ENCODE data around the gene KLHL12. TPM values are rescaled to one million over a fixed set of nuclear protein-coding genes. Genes with fewer than 3 reads are reported as not detected.

KLHL12 gene
- total and polyA plus RNA-seq, 3 donors from 2014 or later: 73.5 to 109 (median 74.7) TPM

- no peaks in the 10 kb centered on the region for H3K27me3 ChIP-seq
- 0 to 3% methylated on average over 10 of the region's 10 CpGs for WGBS, 2 donors
- H3K4me3 ChIP-seq: peak overlapping the region; percentile 91 to 96
- TF ChIP-seq CTCF (IDR thresholded peaks at IDR 0.05) (no peak), POLR2A (IDR thresholded peaks at IDR 0.05) (no peak)
- intact Hi-C loops (cut with DNase I; ENCODE audit: low total_unique reads): no loop called here
- peak overlapping the region; percentile 92 to 98 for H3K27ac ChIP-seq
- no peaks in the 10 kb centered on the region for H3K9me3 ChIP-seq
- no peak for DNase-seq
- no peaks in the 10 kb centered on the region for H3K36me3 ChIP-seq (ENCODE audit: low read depth, missing control alignments)
- H3K4me1 ChIP-seq: peaks cover 31% of the 10 kb centered on the region
Measured at GRCh38 chr1:202958544-202959275, 31.7 kb upstream of the KLHL12 start.

- no peaks in the 10 kb centered on the region for H3K36me3 ChIP-seq (ENCODE audit: low read depth, missing control alignments)
- no peaks in the 10 kb centered on the region for H3K27me3 ChIP-seq
- peak within 1 kb of the TSS; percentile 91 to 96 for H3K4me3 ChIP-seq
- intact Hi-C loops (cut with DNase I; ENCODE audit: low total_unique reads): no loop called here
- H3K9me3 ChIP-seq: no peaks in the 10 kb centered on the region
- H3K27ac ChIP-seq: peak within 1 kb of the TSS; percentile 92 to 98
- H3K4me1 ChIP-seq: peaks cover 31% of the 10 kb centered on the region
- 0% methylated on average over 39 to 59 of the region's 86 CpGs for WGBS, 2 donors
- peak in 2 of 3 experiments; percentile 24 to 26 for TF ChIP-seq CTCF (IDR thresholded peaks at IDR 0.05)
- peak; percentile 86 for TF ChIP-seq POLR2A (IDR thresholded peaks at IDR 0.05)
- DNase-seq: peak; percentile 96
Measured at GRCh38 chr1:202957733-202958543, 30.9 kb upstream of the KLHL12 start, which contains the start of gene ADIPOR1. Gene ADIPOR1, minus strand, starts transcription at chr1:202958312. Its CDS starts 7,242 bp downstream, at chr1:202951070.

- Histone ChIP-seq H3K9me3 (no peaks in the 10 kb centered on the region), H3K4me3 (peak overlapping the region; percentile 91 to 96), H3K27me3 (no peaks in the 10 kb centered on the region), H3K27ac (peak overlapping the region in 1 of 2 donors; percentile 98), H3K36me3 (ENCODE audit: low read depth, missing control alignments) (no peaks in the 10 kb centered on the region), H3K4me1 (peaks cover 39% of the 10 kb centered on the region)
- TF ChIP-seq POLR2A (IDR thresholded peaks at IDR 0.05) (no peak), CTCF (IDR thresholded peaks at IDR 0.05) (no peak)
- DNase-seq: no peak
- WGBS, 2 donors: 46 to 53% methylated on average over 6 of the region's 6 CpGs
- intact Hi-C loops (cut with DNase I; ENCODE audit: low total_unique reads): no loop called here
Measured at GRCh38 chr1:202956969-202957368, 29.9 kb upstream of the KLHL12 start.

GRCh38 chr1:202954057-202954745 lies 27.2 kb upstream of the KLHL12 start:
- H3K27ac ChIP-seq: peak overlapping the region in 1 of 2 donors; percentile 12
- no peaks in the 10 kb centered on the region for H3K9me3 ChIP-seq
- H3K27me3 ChIP-seq: no peaks in the 10 kb centered on the region
- TF ChIP-seq CTCF (IDR thresholded peaks at IDR 0.05) (no peak), POLR2A (IDR thresholded peaks at IDR 0.05) (no peak)
- H3K36me3 ChIP-seq (ENCODE audit: low read depth, missing control alignments): no peaks in the 10 kb centered on the region
- H3K4me1 ChIP-seq: peaks cover 47% of the 10 kb centered on the region
- WGBS, 2 donors: 77 to 78% methylated on average over 6 of the region's 6 CpGs
- intact Hi-C loops (cut with DNase I; ENCODE audit: low total_unique reads): no loop called here
- no peak overlapping the region for H3K4me3 ChIP-seq
- no peak for DNase-seq

Data from testis (tissue), 3 donors.